Natural killer cell (primary cell): ENCODE data around the gene HCFC2. TPM values are rescaled to one million over a fixed set of nuclear protein-coding genes. Genes with fewer than 3 reads are reported as not detected.

ENCODE experiments used
- ATAC-seq, 3 donors: fragments of 150-1000 bp in 2 of 3; fragments of 200-7000 bp in 1 of 3; cut with Tn5 transposase; 1 replicate in 1 of 3; 2 replicates in 2 of 3; pipeline ENCODE4 v1.10.0; 2021; ENCODE audit warnings: mild to moderate bottlenecking in 2 of 3, moderate library complexity in 2 of 3
- DNase-seq, 2 donors: peaks; one replicate each; pipeline versions ENCODE4 v3.0.0 to v3.0.0-alpha.2; 2013 to 2021; ENCODE audit warnings: mixed read lengths in 1 of 2
- H3K27ac ChIP-seq: one replicate; pipeline ENCODE4 v1.5.1; 2013; ENCODE audit warnings: mild to moderate bottlenecking, low read length
- H3K27me3 ChIP-seq: one replicate; pipeline ENCODE4 v1.6.1; 2013; ENCODE audit warnings: low read length; ENCODE audit not compliant: control insufficient read depth, insufficient read depth
- H3K36me3 ChIP-seq: one replicate; pipeline ENCODE4 v1.6.1; 2013; ENCODE audit warnings: low read length; ENCODE audit not compliant: control insufficient read depth, insufficient read depth
- H3K4me1 ChIP-seq: one replicate; pipeline ENCODE4 v1.6.1; 2013; ENCODE audit warnings: low read length; ENCODE audit not compliant: control insufficient read depth, insufficient read depth
- H3K4me3 ChIP-seq: one replicate; pipeline ENCODE4 v1.5.1; 2013; ENCODE audit warnings: low read length
- H3K9me3 ChIP-seq: one replicate; pipeline ENCODE4 v1.6.1; 2013; ENCODE audit warnings: low read length; ENCODE audit not compliant: control insufficient read depth, insufficient read depth
- H3K27ac Mint-ChIP-seq, 2 donors: one replicate each; pipeline ENCODE4 v1.8.0; 2022; ENCODE audit warnings: mild to moderate bottlenecking in 2 of 2, mixed read lengths in 2 of 2, moderate library complexity in 1 of 2
- H3K27me3 Mint-ChIP-seq, 2 donors: one replicate each; pipeline ENCODE4 v1.8.0; 2022; ENCODE audit warnings: low read depth in 2 of 2, mixed read lengths in 2 of 2
- H3K36me3 Mint-ChIP-seq: one replicate; pipeline ENCODE4 v1.8.0; 2022; ENCODE audit warnings: mixed read lengths
- H3K4me1 Mint-ChIP-seq, 2 donors: one replicate each; pipeline ENCODE4 v1.8.0; 2022; ENCODE audit warnings: mixed read lengths in 2 of 2
- H3K4me3 Mint-ChIP-seq: one replicate; pipeline ENCODE4 v1.8.0; 2022; ENCODE audit warnings: mild to moderate bottlenecking, moderate library complexity, mixed read lengths
- H3K9me3 Mint-ChIP-seq, 2 donors: one replicate each; pipeline ENCODE4 v1.8.0; 2022; ENCODE audit warnings: mixed read lengths in 2 of 2
- WGBS: methylation state at CpG from one replicate; pipeline ENCODE4 v1.1.7; 2013; ENCODE audit warnings: missing lambda C conversion rate; ENCODE audit not compliant: insufficient coverage; 5-methylcytosine and 5-hydroxymethylcytosine counted together
- intact Hi-C: fragments of 100-400 bp; cut with micrococcal nuclease; formaldehyde crosslinking; loops from one replicate; pipeline ENCODE4 v1.14.2; 2022
- total RNA-seq, 4 donors: library from RNA; stranded (reverse); fragments of 120-200 nt in 1 of 4; gene quantifications; one replicate each; pipeline versions ENCODE4 v1.2.3 to v1.2.4, GENCODE V29; 2013 to 2022
- TF ChIP-seq, protein P1 (sequence below): fragments of 200-600 bp; IDR thresholded peaks from one replicate; pipeline ENCODE4 v1.8.0; 2022; ENCODE audit warnings: antibody characterized with exemption

The HCFC2 gene
- total RNA-seq, 3 donors from 2014 or later (not counting 1 experiment from before 2014, with no cell fraction given): 20.3 to 24.4 (median 23.8) TPM

GRCh38 chr12:104060791-104061190 lies 3.5 kb upstream of the HCFC2 start:
- Mint-ChIP-seq H3K27me3 (peaks cover 8 to 21% of the 10 kb centered on the region in 2 donors), H3K27ac (no peak overlapping the region), H3K4me1 (peaks cover 9 to 13% of the 10 kb centered on the region in 2 donors), H3K4me3 (no peak overlapping the region), H3K9me3 (peaks cover 0 to 2% of the 10 kb centered on the region in 2 donors), H3K36me3 (no peaks in the 10 kb centered on the region)
- intact Hi-C loops: loop anchor here (5.0 kb wide), 1 partner anchor 227 kb away; no protein-coding TSS in a partner anchor
- DNase-seq (no peak), ATAC-seq (no peak)
- no peak overlapping the region for H3K4me3 ChIP-seq
- 74% methylated on average over 2 of the region's 2 CpGs for WGBS
- peaks cover 14% of the 10 kb centered on the region for H3K4me1 ChIP-seq
- no peak overlapping the region for H3K27ac ChIP-seq
- no peaks in the 10 kb centered on the region for H3K27me3 ChIP-seq
- no peaks in the 10 kb centered on the region for H3K9me3 ChIP-seq
- TF ChIP-seq, protein P1, sequence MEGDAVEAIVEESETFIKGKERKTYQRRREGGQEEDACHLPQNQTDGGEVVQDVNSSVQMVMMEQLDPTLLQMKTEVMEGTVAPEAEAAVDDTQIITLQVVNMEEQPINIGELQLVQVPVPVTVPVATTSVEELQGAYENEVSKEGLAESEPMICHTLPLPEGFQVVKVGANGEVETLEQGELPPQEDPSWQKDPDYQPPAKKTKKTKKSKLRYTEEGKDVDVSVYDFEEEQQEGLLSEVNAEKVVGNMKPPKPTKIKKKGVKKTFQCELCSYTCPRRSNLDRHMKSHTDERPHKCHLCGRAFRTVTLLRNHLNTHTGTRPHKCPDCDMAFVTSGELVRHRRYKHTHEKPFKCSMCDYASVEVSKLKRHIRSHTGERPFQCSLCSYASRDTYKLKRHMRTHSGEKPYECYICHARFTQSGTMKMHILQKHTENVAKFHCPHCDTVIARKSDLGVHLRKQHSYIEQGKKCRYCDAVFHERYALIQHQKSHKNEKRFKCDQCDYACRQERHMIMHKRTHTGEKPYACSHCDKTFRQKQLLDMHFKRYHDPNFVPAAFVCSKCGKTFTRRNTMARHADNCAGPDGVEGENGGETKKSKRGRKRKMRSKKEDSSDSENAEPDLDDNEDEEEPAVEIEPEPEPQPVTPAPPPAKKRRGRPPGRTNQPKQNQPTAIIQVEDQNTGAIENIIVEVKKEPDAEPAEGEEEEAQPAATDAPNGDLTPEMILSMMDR: no peak
- H3K36me3 ChIP-seq: no peaks in the 10 kb centered on the region

DNA sequence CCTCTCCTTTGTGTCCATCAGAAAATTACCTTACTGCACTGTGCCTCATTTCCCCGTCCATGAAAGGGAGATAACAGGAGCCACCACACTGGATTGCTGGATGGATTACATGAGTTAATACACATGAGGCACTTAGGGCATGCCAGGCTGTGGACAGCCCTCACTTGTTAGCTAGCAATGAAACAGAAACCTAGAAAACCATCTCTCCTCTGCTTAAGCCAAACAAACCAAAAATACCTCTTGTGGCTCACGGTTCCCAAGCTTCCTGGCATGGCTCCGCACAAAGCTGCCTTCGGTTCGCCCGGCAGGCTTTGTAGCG lies 660 bp upstream of the HCFC2 start:
- peak overlapping the region; percentile 66 for H3K27ac ChIP-seq
- Mint-ChIP-seq H3K9me3 (no peaks in the 10 kb centered on the region), H3K4me3 (peak overlapping the region; percentile 92), H3K27me3 (peaks cover 8 to 10% of the 10 kb centered on the region in 2 donors), H3K27ac (peak overlapping the region; percentile 82 to 93), H3K4me1 (peaks cover 13 to 22% of the 10 kb centered on the region in 2 donors), H3K36me3 (no peaks in the 10 kb centered on the region)
- DNase-seq: no peak
- H3K4me1 ChIP-seq: peaks cover 14% of the 10 kb centered on the region
- no peaks in the 10 kb centered on the region for H3K27me3 ChIP-seq
- intact Hi-C loops: loop anchor here (2.0 to 5.0 kb wide), 3 partner anchors 75 to 224 kb away; partner anchors contain the start of genes NFYB and TDG
- H3K36me3 ChIP-seq: peaks cover 4% of the 10 kb centered on the region
- H3K9me3 ChIP-seq: no peaks in the 10 kb centered on the region
- 4% methylated on average over 7 of the region's 7 CpGs for WGBS
- H3K4me3 ChIP-seq: peak overlapping the region; percentile 87
- ATAC-seq: peak; percentile 11 to 46 (median 28)
- TF ChIP-seq, protein P1: no peak

DNA sequence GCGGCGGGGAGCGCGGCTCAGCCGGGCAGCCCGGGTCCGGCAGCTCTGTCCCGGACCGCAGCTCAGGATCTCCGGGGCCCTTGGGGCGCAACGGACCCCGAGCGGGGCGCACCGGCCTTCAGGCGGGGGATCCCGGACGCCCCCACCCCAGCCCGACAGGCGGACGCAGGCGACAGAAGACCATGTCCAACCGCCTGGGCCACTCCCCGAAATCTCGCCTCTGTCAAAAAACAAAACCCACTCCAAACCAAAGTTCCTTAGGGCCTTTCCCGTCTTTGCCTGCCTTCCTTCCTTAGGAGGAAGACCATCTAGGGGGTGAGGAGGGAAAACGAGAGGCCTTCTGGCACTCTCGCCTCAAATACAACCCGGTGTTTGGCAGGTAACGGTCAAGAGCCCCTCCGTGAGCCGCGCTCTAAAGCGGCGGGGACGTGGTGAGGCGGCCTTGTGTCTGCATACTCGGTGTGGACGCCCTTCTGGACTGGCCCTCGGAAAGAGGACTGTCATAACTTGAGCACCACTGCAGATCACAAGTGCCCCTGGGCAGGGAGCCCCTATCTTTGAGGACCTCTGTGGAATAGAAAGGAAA lies 604 bp downstream of the HCFC2 start:
- Histone ChIP-seq H3K27me3 (no peaks in the 10 kb centered on the region), H3K4me3 (peak overlapping the region; percentile 87), H3K36me3 (peaks cover 4% of the 10 kb centered on the region), H3K4me1 (peaks cover 14% of the 10 kb centered on the region), H3K9me3 (no peaks in the 10 kb centered on the region), H3K27ac (peak overlapping the region; percentile 21)
- Mint-ChIP-seq H3K9me3 (no peaks in the 10 kb centered on the region), H3K27ac (peak overlapping the region; percentile 82 to 93), H3K4me1 (peaks cover 13 to 22% of the 10 kb centered on the region in 2 donors), H3K36me3 (no peaks in the 10 kb centered on the region), H3K27me3 (peaks cover 5 to 6% of the 10 kb centered on the region in 2 donors), H3K4me3 (peak overlapping the region; percentile 92)
- WGBS: 1% methylated on average over 41 of the region's 41 CpGs
- DNase-seq: peak in 1 of 2 donors; percentile 17
- TF ChIP-seq, protein P1: no peak
- no peak for ATAC-seq
- intact Hi-C loops: loop anchor here (2.0 to 5.0 kb wide), 3 partner anchors 74 to 222 kb away; partner anchors contain the start of genes NFYB and TDG

DNA sequence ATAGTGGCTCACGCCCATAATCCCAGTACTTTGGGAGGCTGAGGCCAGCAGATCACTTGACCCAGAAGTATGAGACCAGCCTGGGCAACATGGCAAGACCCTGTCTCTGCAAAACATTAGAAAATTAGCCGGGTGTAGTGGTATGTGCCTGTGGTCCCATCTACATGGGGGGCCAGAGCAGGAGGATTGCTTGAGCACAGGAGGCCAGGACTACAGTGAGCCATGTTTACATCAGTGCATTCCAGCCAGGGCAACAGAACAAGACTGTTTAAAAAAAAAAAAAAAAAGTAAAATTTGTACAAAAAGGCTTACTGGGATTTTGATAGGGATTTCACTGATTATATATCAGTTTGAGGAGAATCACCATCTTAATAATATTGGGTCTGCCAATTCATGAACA lies 7.8 kb downstream of the HCFC2 start:
- no peak overlapping the region for H3K4me3 Mint-ChIP-seq
- no peaks in the 10 kb centered on the region for H3K27me3 ChIP-seq
- intact Hi-C loops: no loop called here
- TF ChIP-seq, protein P1: no peak
- no peaks in the 10 kb centered on the region for H3K4me1 ChIP-seq
- peaks cover 16 to 18% of the 10 kb centered on the region in 2 donors for H3K4me1 Mint-ChIP-seq
- no peaks in the 10 kb centered on the region for H3K27me3 Mint-ChIP-seq
- peaks cover 8% of the 10 kb centered on the region for H3K36me3 Mint-ChIP-seq
- no peak overlapping the region for H3K4me3 ChIP-seq
- no peaks in the 10 kb centered on the region for H3K9me3 Mint-ChIP-seq
- no peak overlapping the region for H3K27ac Mint-ChIP-seq
- DNase-seq (no peak), ATAC-seq (no peak)
- H3K27ac ChIP-seq: no peak overlapping the region
- H3K9me3 ChIP-seq: no peaks in the 10 kb centered on the region
- H3K36me3 ChIP-seq: peaks cover 28% of the 10 kb centered on the region
- 100% methylated on average over 2 of the region's 2 CpGs for WGBS
